Panc1 (cell line): ENCODE results near the gene RHBDL1. TPM values are rescaled to one million over a fixed set of nuclear protein-coding genes. Genes with fewer than 3 reads are reported as not detected.

Experiments used
- ATAC-seq: fragments of 200-7000 bp; cut with Tn5 transposase; 2 replicates; pipeline ENCODE4 v1.9.1; 2020; ENCODE audit warnings: mild to moderate bottlenecking, moderate library complexity
- BruUV-seq: library from RNA; stranded (reverse); fragments of 400-500 nt; replicated peaks from 2 replicates; lab custom pipeline; 2021; lab: Mats Ljungman, UMichigan
- CTCF ChIA-PET: fragments of 300-600 bp; sonication (Branson Sonifier 250); formaldehyde crosslinking; loops from one replicate; lab custom pipeline; 2022; ENCODE audit warnings: antibody characterized with exemption; lab: Charles Lee
- POLR2A ChIA-PET: fragments of 300-600 bp; sonication (Branson Sonifier 250); formaldehyde crosslinking; loops from one replicate; lab custom pipeline; 2022; ENCODE audit warnings: antibody characterized with exemption; lab: Charles Lee
- DNase-seq: peaks from one replicate; pipeline ENCODE4 v3.0.0-alpha.2; 2010; ENCODE audit warnings: low read depth, low spot score
- H3K27ac ChIP-seq: 2 replicates; pipeline ENCODE4 v1.5.1; 2011; ENCODE audit warnings: mild to moderate bottlenecking, low read length, inconsistent platforms
- H3K27me3 ChIP-seq: fragments of 200-500 bp; sonication (Bioruptor generic); 2 replicates; pipeline ENCODE4 v1.6.0; 2014; ENCODE audit warnings: low read length, inconsistent platforms; ENCODE audit not compliant: control insufficient read depth, insufficient read depth
- H3K36me3 ChIP-seq: fragments of 200-500 bp; sonication (Bioruptor generic); 2 replicates; pipeline ENCODE4 v1.5.1; 2014; ENCODE audit warnings: inconsistent platforms, mild to moderate bottlenecking, low read length, moderate library complexity; ENCODE audit not compliant: control insufficient read depth, insufficient read depth
- H3K4me1 ChIP-seq: 2 replicates; pipeline ENCODE4 v1.5.1; 2011; ENCODE audit warnings: inconsistent platforms, mild to moderate bottlenecking, low read length, moderate library complexity; ENCODE audit not compliant: control insufficient read depth, insufficient read depth
- H3K4me3 ChIP-seq, 2 experiments: 2 replicates each; pipeline ENCODE4 v1.5.1; 2011 to 2012; ENCODE audit warnings: low read depth in 2 of 2, low read length in 2 of 2, mild to moderate bottlenecking in 2 of 2, inconsistent platforms in 1 of 2, moderate library complexity in 1 of 2
- H3K9me3 ChIP-seq: fragments of 200-500 bp; sonication (Bioruptor generic); 2 replicates; pipeline ENCODE4 v1.5.1; 2014; ENCODE audit warnings: low read depth, mild to moderate bottlenecking, inconsistent platforms, low read length, moderate library complexity; ENCODE audit not compliant: control insufficient read depth, insufficient read depth
- POLR2AphosphoS5 ChIP-seq: IDR thresholded peaks from 2 replicates; pipeline ENCODE4 v1.6.1; 2012; ENCODE audit warnings: mild to moderate bottlenecking, low read depth, low read length, moderate library complexity
- SIN3A ChIP-seq: IDR thresholded peaks from 2 replicates; pipeline ENCODE4 v1.6.1; 2012; ENCODE audit warnings: low read depth, mild to moderate bottlenecking, low read length, moderate library complexity, borderline replicate concordance; ENCODE audit not compliant: insufficient read depth
- TCF7L2 ChIP-seq: IDR thresholded peaks from 2 replicates; pipeline ENCODE4 v1.6.1; 2011; ENCODE audit warnings: mild to moderate bottlenecking, low read depth, low read length, inconsistent platforms
- in situ Hi-C: cut with HindIII; loops from 2 replicates; pipeline ENCODE4 v1.10.0; 2016; ENCODE audit warnings: low sequenced_read_pairs, low pct_unique_long_range_greater_than_20kb
- intact Hi-C: fragments of 100-400 bp; cut with micrococcal nuclease; formaldehyde crosslinking; loops from one replicate; pipeline ENCODE4 v1.10.0; 2022; ENCODE audit not compliant: unreplicated experiment
- total RNA-seq: library from RNA; stranded (reverse); gene quantifications from one replicate; pipeline ENCODE4 v1.2.1, GENCODE V29; 2021; ENCODE audit not compliant: unreplicated experiment
- TF ChIP-seq, protein P1 (sequence below), 2 experiments: IDR thresholded peaks; 2 replicates each; pipeline ENCODE4 v1.6.1; 2011 to 2012; ENCODE audit warnings: low read depth in 2 of 2, control low read depth in 1 of 2, low read length in 1 of 2, mild to moderate bottlenecking in 1 of 2, moderate library complexity in 1 of 2; ENCODE audit not compliant: insufficient read depth in 1 of 2
- TF ChIP-seq, protein P2 (sequence below): fragments of 450-650 bp; IDR thresholded peaks from 2 replicates; pipeline ENCODE4 v1.5.1; 2017; ENCODE audit warnings: mild to moderate bottlenecking

RHBDL1 gene
- total RNA-seq, 1 experiment from 2014 or later: 6.6 TPM

DNA sequence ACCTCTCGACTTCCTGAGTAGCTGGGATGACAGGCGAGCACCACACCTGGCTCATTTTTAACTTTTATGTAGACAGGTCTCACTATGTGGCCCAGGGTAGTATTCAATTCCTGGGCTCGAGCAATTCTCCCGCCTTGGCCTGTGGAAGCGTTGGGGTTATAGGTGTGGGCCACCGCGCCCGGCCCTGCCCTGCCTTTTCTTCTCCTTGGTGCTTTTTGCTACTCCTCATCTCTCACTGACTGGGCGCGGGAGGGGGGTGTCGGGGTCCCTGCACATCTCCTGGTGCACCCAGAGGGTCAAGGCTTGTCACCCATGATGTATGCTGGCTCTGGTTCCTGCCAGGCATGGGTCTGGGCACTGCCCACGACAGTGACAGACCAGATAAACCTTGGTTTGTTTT is 30.9 kb upstream of the RHBDL1 start:
- H3K9me3 ChIP-seq: no peaks in the 10 kb centered on the region
- H3K36me3 ChIP-seq: no peaks in the 10 kb centered on the region
- no peak for ATAC-seq
- intact Hi-C loops: no loop called here
- H3K4me3 ChIP-seq: no peak overlapping the region
- CTCF ChIA-PET: no interaction called here
- BruUV-seq: no TSS peak
- POLR2A ChIA-PET: no interaction called here
- TF ChIP-seq SIN3A (no peak), TCF7L2 (no peak), POLR2AphosphoS5 (no peak)
- TF ChIP-seq, protein P1, sequence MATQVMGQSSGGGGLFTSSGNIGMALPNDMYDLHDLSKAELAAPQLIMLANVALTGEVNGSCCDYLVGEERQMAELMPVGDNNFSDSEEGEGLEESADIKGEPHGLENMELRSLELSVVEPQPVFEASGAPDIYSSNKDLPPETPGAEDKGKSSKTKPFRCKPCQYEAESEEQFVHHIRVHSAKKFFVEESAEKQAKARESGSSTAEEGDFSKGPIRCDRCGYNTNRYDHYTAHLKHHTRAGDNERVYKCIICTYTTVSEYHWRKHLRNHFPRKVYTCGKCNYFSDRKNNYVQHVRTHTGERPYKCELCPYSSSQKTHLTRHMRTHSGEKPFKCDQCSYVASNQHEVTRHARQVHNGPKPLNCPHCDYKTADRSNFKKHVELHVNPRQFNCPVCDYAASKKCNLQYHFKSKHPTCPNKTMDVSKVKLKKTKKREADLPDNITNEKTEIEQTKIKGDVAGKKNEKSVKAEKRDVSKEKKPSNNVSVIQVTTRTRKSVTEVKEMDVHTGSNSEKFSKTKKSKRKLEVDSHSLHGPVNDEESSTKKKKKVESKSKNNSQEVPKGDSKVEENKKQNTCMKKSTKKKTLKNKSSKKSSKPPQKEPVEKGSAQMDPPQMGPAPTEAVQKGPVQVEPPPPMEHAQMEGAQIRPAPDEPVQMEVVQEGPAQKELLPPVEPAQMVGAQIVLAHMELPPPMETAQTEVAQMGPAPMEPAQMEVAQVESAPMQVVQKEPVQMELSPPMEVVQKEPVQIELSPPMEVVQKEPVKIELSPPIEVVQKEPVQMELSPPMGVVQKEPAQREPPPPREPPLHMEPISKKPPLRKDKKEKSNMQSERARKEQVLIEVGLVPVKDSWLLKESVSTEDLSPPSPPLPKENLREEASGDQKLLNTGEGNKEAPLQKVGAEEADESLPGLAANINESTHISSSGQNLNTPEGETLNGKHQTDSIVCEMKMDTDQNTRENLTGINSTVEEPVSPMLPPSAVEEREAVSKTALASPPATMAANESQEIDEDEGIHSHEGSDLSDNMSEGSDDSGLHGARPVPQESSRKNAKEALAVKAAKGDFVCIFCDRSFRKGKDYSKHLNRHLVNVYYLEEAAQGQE (IDR thresholded peaks at IDR 0.05; ENCODE audit: insufficient read depth in 1 of 2, low read depth in 2 of 2, low read length in 1 of 2): no peak
- TF ChIP-seq, protein P2, sequence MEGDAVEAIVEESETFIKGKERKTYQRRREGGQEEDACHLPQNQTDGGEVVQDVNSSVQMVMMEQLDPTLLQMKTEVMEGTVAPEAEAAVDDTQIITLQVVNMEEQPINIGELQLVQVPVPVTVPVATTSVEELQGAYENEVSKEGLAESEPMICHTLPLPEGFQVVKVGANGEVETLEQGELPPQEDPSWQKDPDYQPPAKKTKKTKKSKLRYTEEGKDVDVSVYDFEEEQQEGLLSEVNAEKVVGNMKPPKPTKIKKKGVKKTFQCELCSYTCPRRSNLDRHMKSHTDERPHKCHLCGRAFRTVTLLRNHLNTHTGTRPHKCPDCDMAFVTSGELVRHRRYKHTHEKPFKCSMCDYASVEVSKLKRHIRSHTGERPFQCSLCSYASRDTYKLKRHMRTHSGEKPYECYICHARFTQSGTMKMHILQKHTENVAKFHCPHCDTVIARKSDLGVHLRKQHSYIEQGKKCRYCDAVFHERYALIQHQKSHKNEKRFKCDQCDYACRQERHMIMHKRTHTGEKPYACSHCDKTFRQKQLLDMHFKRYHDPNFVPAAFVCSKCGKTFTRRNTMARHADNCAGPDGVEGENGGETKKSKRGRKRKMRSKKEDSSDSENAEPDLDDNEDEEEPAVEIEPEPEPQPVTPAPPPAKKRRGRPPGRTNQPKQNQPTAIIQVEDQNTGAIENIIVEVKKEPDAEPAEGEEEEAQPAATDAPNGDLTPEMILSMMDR: no peak
- DNase-seq: no peak
- H3K4me1 ChIP-seq: peaks cover 51% of the 10 kb centered on the region
- peak overlapping the region; percentile 25; the same call in 1 of the 2 replicates for H3K27ac ChIP-seq
- in situ Hi-C loops: no loop called here
- H3K27me3 ChIP-seq: no peaks in the 10 kb centered on the region

DNA sequence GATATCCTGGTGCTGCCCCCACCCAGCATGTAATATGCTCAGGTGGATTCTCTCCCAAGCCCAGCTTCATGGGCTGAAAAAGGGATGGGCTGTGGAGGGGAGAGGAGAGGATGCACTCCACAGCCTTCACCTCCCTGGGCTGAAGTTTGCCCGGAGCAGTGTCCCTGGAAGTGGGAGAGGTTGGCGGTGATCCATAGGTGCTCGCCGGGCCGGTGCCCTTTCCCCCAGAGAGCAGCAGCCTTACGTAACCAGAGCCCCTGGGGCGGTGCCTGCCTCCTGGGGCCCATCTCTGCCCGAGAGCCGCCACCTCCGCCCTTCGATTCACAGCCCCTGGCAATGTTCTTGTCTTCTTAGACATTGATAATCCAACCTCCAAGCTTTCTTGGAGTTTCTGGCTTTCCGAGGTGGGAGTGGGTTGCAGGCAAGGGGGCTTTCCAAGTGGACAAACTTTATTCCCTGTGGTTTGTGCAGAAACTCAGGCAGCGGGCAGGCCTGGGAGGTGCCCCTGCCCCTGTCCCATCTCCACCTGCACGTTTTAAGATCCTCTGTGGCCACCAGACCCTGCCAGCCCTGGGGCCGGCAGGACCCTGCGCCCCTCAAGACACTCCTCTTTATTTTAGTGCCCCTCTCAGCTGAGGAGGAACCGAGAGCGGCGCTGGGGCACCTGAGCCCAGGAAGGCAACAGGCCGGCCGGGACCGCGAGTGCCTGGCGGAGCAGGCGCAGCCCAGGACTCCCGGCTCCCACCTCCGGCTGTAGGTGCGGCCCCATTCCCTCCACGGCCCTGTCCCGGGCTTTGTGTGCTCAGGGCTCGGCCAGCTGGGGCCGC is 29.4 kb upstream of the RHBDL1 start:
- Histone ChIP-seq H3K4me3 (no peak overlapping the region), H3K27ac (peak overlapping the region; percentile 49), H3K4me1 (peaks cover 47% of the 10 kb centered on the region), H3K9me3 (no peaks in the 10 kb centered on the region), H3K27me3 (no peaks in the 10 kb centered on the region), H3K36me3 (no peaks in the 10 kb centered on the region)
- no TSS peak for BruUV-seq
- ChIA-PET POLR2A (no interaction called here), CTCF (no interaction called here)
- DNase-seq (no peak), ATAC-seq (peak; percentile 4; the same call in 1 of the 2 replicates)
- in situ Hi-C loops: no loop called here
- intact Hi-C loops: no loop called here
- TF ChIP-seq POLR2AphosphoS5: no peak

DNA sequence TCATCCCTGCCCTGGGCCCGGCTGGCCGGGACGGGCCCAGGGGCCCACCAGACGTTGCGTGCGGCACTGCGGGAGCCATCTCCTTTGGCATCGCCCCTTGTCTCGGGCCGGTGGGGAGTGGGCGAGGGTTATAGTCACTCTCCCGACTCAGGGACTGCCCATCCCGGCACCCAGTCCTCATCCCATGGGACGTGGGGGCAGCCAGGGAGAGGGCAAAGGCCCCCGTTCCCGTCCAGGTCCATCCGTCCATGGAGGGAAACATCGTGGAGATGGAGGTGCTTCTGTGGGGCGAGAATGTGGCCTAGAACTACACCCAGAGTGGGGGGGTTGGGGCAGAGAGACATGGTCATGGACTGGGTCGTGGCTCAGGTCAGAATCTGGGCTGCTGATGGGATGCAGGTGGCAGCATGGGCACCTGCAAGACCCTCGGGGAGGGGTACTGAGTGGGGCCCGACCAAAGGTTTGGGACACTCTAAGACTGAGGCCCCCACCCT is 28.7 kb upstream of the RHBDL1 start:
- Histone ChIP-seq H3K27ac (peak overlapping the region; percentile 49), H3K4me1 (peaks cover 47% of the 10 kb centered on the region), H3K27me3 (no peaks in the 10 kb centered on the region), H3K9me3 (no peaks in the 10 kb centered on the region), H3K36me3 (no peaks in the 10 kb centered on the region), H3K4me3 (no peak overlapping the region)
- POLR2A ChIA-PET: no interaction called here
- intact Hi-C loops: no loop called here
- CTCF ChIA-PET: no interaction called here
- DNase-seq: no peak
- ATAC-seq: no peak
- no TSS peak for BruUV-seq
- no peak for TF ChIP-seq TCF7L2
- TF ChIP-seq, protein P2: no peak
- no peak for TF ChIP-seq SIN3A
- TF ChIP-seq, protein P1 (IDR thresholded peaks at IDR 0.05; ENCODE audit: insufficient read depth in 1 of 2, low read depth in 2 of 2, low read length in 1 of 2): no peak
- TF ChIP-seq POLR2AphosphoS5: no peak
- in situ Hi-C loops: no loop called here
